Measurements from ENCODE around the gene STK32B.

The STK32B gene

GRCh38 chr4:5458676-5459075 lies 407.4 kb downstream of the STK32B start:
- no peak for DNase-seq

- no peak for DNase-seq
These were observed 408.0 kb downstream of the STK32B start for GRCh38 chr4:5459236-5459635.

- no peak for DNase-seq
These were observed 409.0 kb downstream of the STK32B start for GRCh38 chr4:5460106-5460801.

GRCh38 chr4:5461477-5461876 lies 410.2 kb downstream of the STK32B start:
- DNase-seq, result no peak

- no peak for DNase-seq
These were observed 411.1 kb downstream of the STK32B start for GRCh38 chr4:5462254-5462835.

GRCh38 chr4:5462896-5463295 lies 411.6 kb downstream of the STK32B start:
- DNase-seq, result no peak

GRCh38 chr4:5463361-5463760 lies 412.1 kb downstream of the STK32B start:
- DNase-seq, result no peak

GRCh38 chr4:5463936-5464650 lies 412.8 kb downstream of the STK32B start:
- no peak for DNase-seq

- no peak for DNase-seq
These were observed 414.2 kb downstream of the STK32B start for GRCh38 chr4:5465529-5465928.

GRCh38 chr4:5465956-5466355 lies 414.7 kb downstream of the STK32B start:
- DNase-seq, result no peak

GRCh38 chr4:5467111-5467510 lies 415.8 kb downstream of the STK32B start:
- DNase-seq, result no peak

GRCh38 chr4:5469151-5469775 lies 418.0 kb downstream of the STK32B start:
- no peak for DNase-seq

- no peak for DNase-seq
These were observed 418.6 kb downstream of the STK32B start for GRCh38 chr4:5469861-5470260.

GRCh38 chr4:5470318-5471198 lies 419.3 kb downstream of the STK32B start:
- DNase-seq, result no peak

- DNase-seq, result no peak
These were observed 419.9 kb downstream of the STK32B start for GRCh38 chr4:5471206-5471605.

GRCh38 chr4:5471691-5472090 lies 420.4 kb downstream of the STK32B start:
- DNase-seq, result no peak

GRCh38 chr4:5472160-5472591 lies 420.9 kb downstream of the STK32B start:
- DNase-seq, result no peak

- no peak for DNase-seq
These were observed 421.8 kb downstream of the STK32B start for GRCh38 chr4:5473125-5473524.

- DNase-seq, result no peak
These were observed 423.5 kb downstream of the STK32B start for GRCh38 chr4:5474756-5475155.

- peak in 1 of 2 experiments; percentile 50 for DNase-seq
These were observed 426.3 kb downstream of the STK32B start for GRCh38 chr4:5477613-5478012.

GRCh38 chr4:5478169-5478568 lies 426.9 kb downstream of the STK32B start:
- DNase-seq, result no peak

GRCh38 chr4:5478697-5479096 lies 427.4 kb downstream of the STK32B start:
- no peak for DNase-seq

Data from NCI-H187 (cell line).